Activated CD4-positive, alpha-beta T cell treated with anti-CD3 and anti-CD28 coated beads for 36 hours (primary cell): ENCODE data around the gene UPP1. TPM values are rescaled to one million over a fixed set of nuclear protein-coding genes. Genes with fewer than 3 reads are reported as not detected.

Experiments used
- ATAC-seq: fragments of 200-7000 bp; cut with Tn5 transposase; one replicate; pipeline ENCODE4 v1.10.0; 2021; ENCODE audit warnings: mild to moderate bottlenecking, moderate library complexity
- CTCF ChIA-PET: fragments of 350-600 bp; sonication (Branson Sonifier 250); formaldehyde crosslinking; loops from one replicate; lab custom pipeline; 2021; ENCODE audit warnings: antibody characterized with exemption; lab: Charles Lee
- POLR2A ChIA-PET: fragments of 350-600 bp; sonication (Branson Sonifier 250); formaldehyde crosslinking; loops from one replicate; lab custom pipeline; 2021; ENCODE audit warnings: antibody characterized with exemption, inconsistent platforms; lab: Charles Lee
- DNase-seq: peaks from one replicate; pipeline ENCODE4 v3.0.0-alpha.2; 2020
- H3K27ac Mint-ChIP-seq: one replicate; pipeline ENCODE4 v1.8.0; 2021; ENCODE audit warnings: mixed read lengths
- H3K27me3 Mint-ChIP-seq: one replicate; pipeline ENCODE4 v1.8.0; 2021; ENCODE audit warnings: mixed read lengths
- H3K36me3 Mint-ChIP-seq: one replicate; pipeline ENCODE4 v1.8.0; 2021; ENCODE audit warnings: low read depth, mixed read lengths
- H3K4me1 Mint-ChIP-seq: one replicate; pipeline ENCODE4 v1.8.0; 2021; ENCODE audit warnings: mixed read lengths
- H3K4me3 Mint-ChIP-seq: one replicate; pipeline ENCODE4 v1.8.0; 2021; ENCODE audit warnings: mild to moderate bottlenecking, moderate library complexity, mixed read lengths
- H3K9me3 Mint-ChIP-seq: one replicate; pipeline ENCODE4 v1.8.0; 2021; ENCODE audit warnings: low read depth, mixed read lengths
- intact Hi-C, 2 experiments: fragments of 100-400 bp; cut with DNase I in 1 of 2; cut with micrococcal nuclease in 1 of 2; formaldehyde crosslinking; loops; one replicate each; pipeline versions ENCODE4 v1.14.2 to v1.15.1; 2022 to 2024; cut with DNase I, micrococcal nuclease
- total RNA-seq, 2 experiments: library from RNA; stranded (reverse); gene quantifications; one replicate each; pipeline ENCODE4 v1.2.3, GENCODE V29; 2021

Gene UPP1
- total RNA-seq, 2 experiments from 2014 or later: 51.6 to 70.7 TPM

- DNase-seq: no peak
- POLR2A ChIA-PET: no interaction called here
- H3K36me3 Mint-ChIP-seq: peaks cover 62% of the 10 kb centered on the region
These were observed 12.3 kb downstream of the UPP1 start for GRCh38 chr7:48101352-48101751.

GRCh38 chr7:48101968-48102367 lies 12.9 kb downstream of the UPP1 start:
- peaks cover 29% of the 10 kb centered on the region for H3K4me1 Mint-ChIP-seq
- no peak overlapping the region for H3K4me3 Mint-ChIP-seq
- ChIA-PET CTCF (interaction anchor here (1.0 to 4.1 kb wide), 6 partner anchors 8 to 157 kb away, joined by 3 to 22 read pairs (median 14); no protein-coding TSS in a partner anchor), POLR2A (no interaction called here)
- intact Hi-C loops: no loop called here
- peaks cover 62% of the 10 kb centered on the region for H3K36me3 Mint-ChIP-seq
- no peaks in the 10 kb centered on the region for H3K9me3 Mint-ChIP-seq
- H3K27ac Mint-ChIP-seq: no peak overlapping the region
- peak; percentile 65 for DNase-seq
- ATAC-seq: peak; percentile 25
- no peaks in the 10 kb centered on the region for H3K27me3 Mint-ChIP-seq

More at GRCh38 chr7:48101352-48101751, 12.3 kb downstream of the UPP1 start:
- intact Hi-C loops: no loop called here
- CTCF ChIA-PET: interaction anchor here (1.0 to 4.1 kb wide), 6 partner anchors 8 to 157 kb away, joined by 3 to 22 read pairs (median 14); no protein-coding TSS in a partner anchor
- no peaks in the 10 kb centered on the region for H3K27me3 Mint-ChIP-seq
- no peak overlapping the region for H3K27ac Mint-ChIP-seq
- no peak for ATAC-seq
- no peak overlapping the region for H3K4me3 Mint-ChIP-seq
- peaks cover 35% of the 10 kb centered on the region for H3K4me1 Mint-ChIP-seq
- H3K9me3 Mint-ChIP-seq: no peaks in the 10 kb centered on the region

GRCh38 chr7:48102530-48102929 lies 13.5 kb downstream of the UPP1 start:
- no peak for DNase-seq
- intact Hi-C loops: no loop called here
- H3K27ac Mint-ChIP-seq: peak overlapping the region; percentile 43

GRCh38 chr7:48105045-48105444 lies 16.0 kb downstream of the UPP1 start:
- no peaks in the 10 kb centered on the region for H3K27me3 Mint-ChIP-seq
- no peaks in the 10 kb centered on the region for H3K9me3 Mint-ChIP-seq
- CTCF ChIA-PET: interaction anchor here (0.6 to 2.6 kb wide), 4 partner anchors 136 to 212 kb away, joined by 3 to 14 read pairs (median 6); no protein-coding TSS in a partner anchor
- DNase-seq: no peak
- peaks cover 5% of the 10 kb centered on the region for H3K4me1 Mint-ChIP-seq
- no peak for ATAC-seq
- H3K27ac Mint-ChIP-seq: no peak overlapping the region
- POLR2A ChIA-PET: no interaction called here
- no peak overlapping the region for H3K4me3 Mint-ChIP-seq
- peaks cover 46% of the 10 kb centered on the region for H3K36me3 Mint-ChIP-seq
- intact Hi-C loops: no loop called here

More at GRCh38 chr7:48102530-48102929, 13.5 kb downstream of the UPP1 start:
- no peak for ATAC-seq
- Mint-ChIP-seq H3K4me1 (peaks cover 24% of the 10 kb centered on the region), H3K4me3 (no peak overlapping the region), H3K27me3 (no peaks in the 10 kb centered on the region), H3K9me3 (no peaks in the 10 kb centered on the region), H3K36me3 (peaks cover 57% of the 10 kb centered on the region)
- ChIA-PET POLR2A (no interaction called here), CTCF (interaction anchor here (0.5 to 4.1 kb wide), 8 partner anchors 9 to 259 kb away, joined by 3 to 22 read pairs (median 4); no protein-coding TSS in a partner anchor)

GRCh38 chr7:48106906-48107659 lies 18.0 kb downstream of the UPP1 start:
- peaks cover 10% of the 10 kb centered on the region for H3K4me1 Mint-ChIP-seq
- DNase-seq (no peak), ATAC-seq (no peak)
- H3K27me3 Mint-ChIP-seq: no peaks in the 10 kb centered on the region
- CTCF ChIA-PET: interaction anchor here (0.7 to 4.2 kb wide), 5 partner anchors 28 to 173 kb away, joined by 3 to 26 read pairs (median 3); no protein-coding TSS in a partner anchor
- H3K27ac Mint-ChIP-seq: no peak overlapping the region
- POLR2A ChIA-PET: no interaction called here
- no peaks in the 10 kb centered on the region for H3K9me3 Mint-ChIP-seq
- no peak overlapping the region for H3K4me3 Mint-ChIP-seq
- intact Hi-C loops: no loop called here
- H3K36me3 Mint-ChIP-seq: peaks cover 41% of the 10 kb centered on the region

- intact Hi-C loops: no loop called here
- Mint-ChIP-seq H3K27me3 (no peaks in the 10 kb centered on the region), H3K36me3 (peaks cover 34% of the 10 kb centered on the region), H3K9me3 (no peaks in the 10 kb centered on the region), H3K27ac (no peak overlapping the region), H3K4me3 (no peak overlapping the region), H3K4me1 (peaks cover 10% of the 10 kb centered on the region)
- ChIA-PET POLR2A (no interaction called here), CTCF (interaction anchor here (0.7 to 4.2 kb wide), 7 partner anchors 24 to 163 kb away, joined by 3 to 51 read pairs (median 22); no protein-coding TSS in a partner anchor)
- ATAC-seq (no peak), DNase-seq (no peak)
These were observed 18.9 kb downstream of the UPP1 start for GRCh38 chr7:48107926-48108472.

GRCh38 chr7:48108959-48109847 lies 20.1 kb downstream of the UPP1 start:
- CTCF ChIA-PET: interaction anchor here (0.6 to 4.2 kb wide), 26 partner anchors 8 to 442 kb away, joined by 3 to 51 read pairs (median 7); partner anchors contain the start of gene PKD1L1
- H3K4me1 Mint-ChIP-seq: peaks cover 10% of the 10 kb centered on the region
- DNase-seq: no peak
- H3K27me3 Mint-ChIP-seq: no peaks in the 10 kb centered on the region
- H3K36me3 Mint-ChIP-seq: peaks cover 22% of the 10 kb centered on the region
- no peak for ATAC-seq
- H3K9me3 Mint-ChIP-seq: no peaks in the 10 kb centered on the region
- intact Hi-C loops: no loop called here
- H3K27ac Mint-ChIP-seq: peak overlapping the region; percentile 11
- no peak overlapping the region for H3K4me3 Mint-ChIP-seq
- POLR2A ChIA-PET: no interaction called here

GRCh38 chr7:48109848-48110663 lies 21.0 kb downstream of the UPP1 start:
- ChIA-PET POLR2A (no interaction called here), CTCF (interaction anchor here (0.6 to 4.2 kb wide), 38 partner anchors 9 to 843 kb away, joined by 3 to 51 read pairs (median 5); partner anchors contain the start of gene PKD1L1)
- no peak overlapping the region for H3K4me3 Mint-ChIP-seq

GRCh38 chr7:48110868-48111267 lies 21.8 kb downstream of the UPP1 start:
- Mint-ChIP-seq H3K27ac (no peak overlapping the region), H3K4me3 (no peak overlapping the region), H3K36me3 (peaks cover 14% of the 10 kb centered on the region), H3K27me3 (no peaks in the 10 kb centered on the region), H3K9me3 (no peaks in the 10 kb centered on the region), H3K4me1 (peaks cover 10% of the 10 kb centered on the region)
- CTCF ChIA-PET: interaction anchor here (0.7 to 4.2 kb wide), 32 partner anchors 9 to 844 kb away, joined by 3 to 51 read pairs (median 6); partner anchors contain the start of gene PKD1L1
- POLR2A ChIA-PET: no interaction called here
- no peak for DNase-seq
- intact Hi-C loops: loop anchor here (1.0 to 2.0 kb wide), 6 partner anchors 76 to 166 kb away; partner anchors contain the start of genes C7orf57 (in 2 of the 2) and HUS1 (in 2 of the 2)
- no peak for ATAC-seq

More at GRCh38 chr7:48109848-48110663, 21.0 kb downstream of the UPP1 start:
- Mint-ChIP-seq H3K27me3 (no peaks in the 10 kb centered on the region), H3K27ac (no peak overlapping the region), H3K4me1 (peaks cover 10% of the 10 kb centered on the region), H3K36me3 (peaks cover 15% of the 10 kb centered on the region), H3K9me3 (no peaks in the 10 kb centered on the region)
- peak; percentile 93 for ATAC-seq
- peak; percentile 93 for DNase-seq
- intact Hi-C loops: loop anchor here (1.0 to 2.0 kb wide), 6 partner anchors 75 to 165 kb away; partner anchors contain the start of genes C7orf57 (in 2 of the 2) and HUS1 (in 2 of the 2)

GRCh38 chr7:48111596-48111995 lies 22.5 kb downstream of the UPP1 start:
- no peak for DNase-seq
- POLR2A ChIA-PET: no interaction called here

More at GRCh38 chr7:48111596-48111995, 22.5 kb downstream of the UPP1 start:
- Mint-ChIP-seq H3K4me1 (peaks cover 10% of the 10 kb centered on the region), H3K36me3 (peaks cover 12% of the 10 kb centered on the region), H3K27ac (no peak overlapping the region), H3K9me3 (no peaks in the 10 kb centered on the region), H3K27me3 (no peaks in the 10 kb centered on the region), H3K4me3 (no peak overlapping the region)
- ATAC-seq: no peak
- intact Hi-C loops: loop anchor here in 1 of 2 experiments (2.0 kb wide), 1 partner anchor 77 kb away; the partner anchor contains the start of gene C7orf57
- CTCF ChIA-PET: interaction anchor here (0.7 to 4.2 kb wide), 5 partner anchors 123 to 166 kb away, joined by 4 to 26 read pairs (median 11); partner anchors contain the start of gene PKD1L1
